Bone marrow (tissue), 2 donors: ENCODE measurements around the gene ENG.
"Not testable (repeated sequence)": the region's sequence is repeated elsewhere in the genome, so short reads cannot be mapped to it uniquely, and the experiment has no call there.

Source experiments
- DNase-seq, 2 donors: peaks; one replicate each; lab custom pipeline; 2025; lab: John Stamatoyannopoulos, UW

Gene ENG

GRCh38 chr9:127854184-127854806 is at the start of gene ENG:
ENG (minus strand) TSS chr9:127854658; CDS start chr9:127854355, 303 bp downstream.
- no peak for DNase-seq

GRCh38 chr9:127903557-127904475 is 49.4 kb upstream of the ENG start:
- DNase-seq: no peak

GRCh38 chr9:127899128-127899943 is 44.9 kb upstream of the ENG start, which contains the start of gene ST6GALNAC6:
ST6GALNAC6 (minus strand) TSS chr9:127899603; CDS start chr9:127897981, 1,622 bp downstream.
- DNase-seq: no peak

- DNase-seq: no peak
These were observed 44.1 kb upstream of the ENG start for GRCh38 chr9:127898433-127899127.

- DNase-seq: no peak
These were observed 42.8 kb upstream of the ENG start for GRCh38 chr9:127897193-127897692.

- DNase-seq: no peak
These were observed 42.1 kb upstream of the ENG start for GRCh38 chr9:127896395-127897192.

GRCh38 chr9:127895811-127896210 is 41.4 kb upstream of the ENG start:
- DNase-seq: no peak

- no peak for DNase-seq
These were observed 38.9 kb upstream of the ENG start for GRCh38 chr9:127893392-127893791.

GRCh38 chr9:127892831-127893230 is 38.4 kb upstream of the ENG start:
- DNase-seq: no peak

GRCh38 chr9:127890053-127890452 is 35.6 kb upstream of the ENG start:
- no peak for DNase-seq

- DNase-seq: no peak
These were observed 33.3 kb upstream of the ENG start for GRCh38 chr9:127887792-127888191.

- no peak for DNase-seq
These were observed 32.0 kb upstream of the ENG start for GRCh38 chr9:127886401-127886972.

GRCh38 chr9:127885508-127886281 is 31.2 kb upstream of the ENG start:
- DNase-seq: no peak

- no peak for DNase-seq
These were observed 30.6 kb upstream of the ENG start for GRCh38 chr9:127884976-127885490.

GRCh38 chr9:127884427-127884911 is 30.0 kb upstream of the ENG start:
- DNase-seq: peak in 1 of 2 donors; percentile 83

GRCh38 chr9:127883959-127884358 is 29.5 kb upstream of the ENG start:
- no peak for DNase-seq

GRCh38 chr9:127881715-127882114 is 27.3 kb upstream of the ENG start:
- DNase-seq: not testable (repeated sequence)

- DNase-seq: no peak
These were observed 25.7 kb upstream of the ENG start for GRCh38 chr9:127880143-127880542.
